WTC11 (cell line): Measurements from ENCODE around the gene KATNA1.
"Not testable (repeated sequence)": the region's sequence is repeated elsewhere in the genome, so short reads cannot be mapped to it uniquely, and the experiment has no call there.

Experiments
- MLX ChIP-seq: sonication (generic); formaldehyde crosslinking; IDR thresholded peaks from 2 replicates; pipeline ENCODE4 v1.8.1; 2023; ENCODE audit warnings: mild to moderate bottlenecking, missing genetic modification reagents, moderate library complexity
- ZNF232 ChIP-seq: sonication (generic); formaldehyde crosslinking; IDR thresholded peaks from 2 replicates; pipeline ENCODE4 v1.8.0; 2022; ENCODE audit warnings: mild to moderate bottlenecking, missing genetic modification reagents

DNA sequence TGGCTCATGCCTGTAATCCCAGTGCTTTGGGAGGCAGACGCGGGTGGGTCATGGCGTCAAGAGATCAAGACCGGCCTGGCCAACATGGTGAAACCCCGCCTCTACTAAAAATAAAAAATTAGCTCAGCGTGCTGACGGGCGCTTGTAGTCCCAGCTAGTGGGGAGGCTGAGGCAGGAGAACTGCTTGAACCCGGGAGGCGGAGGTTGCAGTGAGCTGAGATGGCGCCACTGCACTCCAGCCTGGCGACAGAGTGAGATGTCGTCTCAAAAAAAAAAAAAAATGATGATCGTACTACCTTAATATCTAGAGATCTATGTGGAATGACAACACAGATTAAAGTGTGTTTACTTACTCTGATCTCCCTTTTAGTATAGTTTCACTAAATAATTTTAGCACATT lies 33.3 kb upstream of the KATNA1 start:
- TF ChIP-seq MLX (CRISPR knock-in tag); ZNF232: not testable (repeated sequence)
